Measurements from ENCODE around the gene LRRFIP1.
A peak's percentile ranks its signal among the peaks of the same experiment; 100 is the strongest.
"Not testable (repeated sequence)": the region's sequence is repeated elsewhere in the genome, so short reads cannot be mapped to it uniquely, and the experiment has no call there.

LRRFIP1 gene

DNA sequence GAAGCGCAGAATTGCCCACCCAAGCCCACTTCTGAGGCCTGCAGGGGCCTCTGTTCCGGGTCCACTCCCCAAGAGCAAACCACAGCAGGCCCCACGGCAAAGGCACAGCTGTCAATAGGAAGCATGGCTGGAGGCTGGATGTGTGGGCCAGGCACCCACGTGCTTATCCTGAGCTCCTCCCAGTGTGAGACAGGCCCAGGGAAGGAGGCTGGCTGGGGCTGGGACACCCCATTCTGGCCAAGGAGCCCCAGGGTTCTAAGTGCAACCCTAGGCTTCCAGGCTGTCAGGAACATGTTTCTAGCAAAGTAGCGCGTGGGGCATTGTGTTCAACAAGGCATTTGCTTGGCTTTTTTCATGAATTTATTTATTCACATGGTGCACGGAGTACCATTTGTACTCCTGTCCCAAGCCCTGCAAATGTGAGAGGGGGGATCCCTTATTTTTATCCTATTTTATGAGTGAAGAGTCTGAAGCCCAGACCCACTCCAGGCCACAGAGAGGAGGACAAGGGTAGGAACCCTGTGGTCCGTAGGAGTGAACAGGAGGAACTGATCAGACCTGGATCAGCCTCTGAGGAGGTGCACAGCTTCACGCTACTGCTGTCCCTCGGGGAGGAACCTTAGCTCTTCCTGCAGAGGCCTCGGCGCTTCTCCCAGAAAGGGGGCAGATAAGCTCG lies 30.7 kb upstream of the LRRFIP1 start:
- no peak for DNase-seq (ENCODE audit: low read depth)

DNA sequence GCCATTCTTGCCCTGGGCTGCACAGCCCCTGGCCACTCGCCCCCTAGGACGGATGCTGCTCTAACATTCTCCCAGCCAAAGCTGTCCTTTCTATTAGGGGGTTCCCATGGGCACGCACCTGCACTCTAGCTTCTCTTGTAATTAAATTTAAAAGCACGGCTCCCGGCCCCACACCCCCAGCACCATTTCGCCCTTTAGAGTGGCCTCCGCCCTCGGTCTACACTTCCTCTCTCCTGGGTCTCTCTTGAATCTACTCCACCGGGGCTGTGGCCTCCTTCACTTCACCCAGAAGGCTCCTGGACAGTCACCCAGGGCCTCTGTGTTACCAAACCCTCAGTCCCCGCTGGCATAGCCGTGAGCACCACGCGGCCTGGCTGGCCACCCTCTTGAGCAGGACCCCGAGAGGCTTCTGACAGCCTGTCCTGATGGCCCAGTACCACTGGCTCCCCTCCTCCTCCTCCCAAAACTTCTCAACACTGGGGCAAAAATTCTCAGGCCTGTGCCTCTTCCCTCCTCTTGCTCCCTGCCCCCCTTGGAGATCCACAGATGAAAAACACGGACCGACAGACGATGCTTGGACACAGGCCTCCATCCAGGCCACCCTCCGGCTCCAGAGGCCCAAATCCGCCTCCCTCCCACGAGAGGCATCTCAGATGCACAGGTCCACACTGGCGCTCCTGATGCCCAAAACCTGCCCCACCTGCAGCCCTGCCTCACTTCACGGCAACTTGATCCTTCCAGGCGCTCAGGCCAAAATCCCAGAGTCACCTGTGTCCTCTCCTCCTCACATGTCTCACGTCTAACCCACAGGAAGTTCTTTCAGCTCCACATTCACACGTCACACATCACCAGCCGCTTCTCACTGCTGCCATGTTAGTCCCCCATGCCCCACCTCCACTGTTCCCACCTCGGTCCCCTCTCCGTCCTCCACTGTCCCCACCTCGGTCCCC lies 29.9 kb upstream of the LRRFIP1 start:
- DNase-seq (ENCODE audit: low read depth), result no peak

- DNase-seq (ENCODE audit: low read depth), result no peak
Measured at GRCh38 chr2:237598468-237599208, 28.7 kb upstream of the LRRFIP1 start.

DNA sequence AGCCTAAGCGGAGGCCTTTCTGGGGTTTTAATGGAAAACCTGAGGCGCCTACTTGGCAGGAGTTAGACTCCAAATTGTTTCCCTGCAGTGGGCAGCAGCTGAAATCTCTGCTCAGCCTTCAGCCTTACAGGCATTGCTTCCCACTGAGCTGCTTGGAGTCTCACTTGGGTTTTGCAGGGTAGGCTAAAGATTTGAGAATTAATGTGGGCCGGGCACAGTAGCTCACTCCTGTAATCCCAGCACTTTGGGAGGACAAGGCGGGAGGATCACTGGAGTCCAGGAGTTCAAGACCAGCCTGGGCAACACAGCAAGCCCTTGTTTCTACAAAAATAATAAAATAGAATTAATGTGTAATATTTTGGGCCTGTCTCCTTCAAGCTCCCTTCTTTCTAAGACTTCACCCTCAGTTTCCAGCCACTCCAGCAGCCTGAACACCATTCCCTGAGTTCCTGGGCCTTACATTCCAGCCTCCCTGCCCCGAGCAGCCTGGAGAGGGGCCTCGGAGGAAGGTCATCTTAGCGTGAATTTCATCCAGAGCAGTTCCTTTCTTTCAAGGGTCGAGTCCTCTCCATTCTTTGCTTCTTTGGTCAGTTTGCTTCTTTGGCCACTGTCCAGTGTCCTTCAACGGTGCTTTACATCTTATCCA lies 27.8 kb upstream of the LRRFIP1 start:
- no peak for DNase-seq (ENCODE audit: low read depth)

- DNase-seq (ENCODE audit: low read depth), result peak; percentile 54
Measured at GRCh38 chr2:237600205-237600846, 27.1 kb upstream of the LRRFIP1 start.

- DNase-seq (ENCODE audit: low read depth), result no peak
Measured at GRCh38 chr2:237601453-237602116, 25.8 kb upstream of the LRRFIP1 start.

- no peak for DNase-seq (ENCODE audit: low read depth)
Measured at GRCh38 chr2:237602409-237602808, 25.0 kb upstream of the LRRFIP1 start.

DNA sequence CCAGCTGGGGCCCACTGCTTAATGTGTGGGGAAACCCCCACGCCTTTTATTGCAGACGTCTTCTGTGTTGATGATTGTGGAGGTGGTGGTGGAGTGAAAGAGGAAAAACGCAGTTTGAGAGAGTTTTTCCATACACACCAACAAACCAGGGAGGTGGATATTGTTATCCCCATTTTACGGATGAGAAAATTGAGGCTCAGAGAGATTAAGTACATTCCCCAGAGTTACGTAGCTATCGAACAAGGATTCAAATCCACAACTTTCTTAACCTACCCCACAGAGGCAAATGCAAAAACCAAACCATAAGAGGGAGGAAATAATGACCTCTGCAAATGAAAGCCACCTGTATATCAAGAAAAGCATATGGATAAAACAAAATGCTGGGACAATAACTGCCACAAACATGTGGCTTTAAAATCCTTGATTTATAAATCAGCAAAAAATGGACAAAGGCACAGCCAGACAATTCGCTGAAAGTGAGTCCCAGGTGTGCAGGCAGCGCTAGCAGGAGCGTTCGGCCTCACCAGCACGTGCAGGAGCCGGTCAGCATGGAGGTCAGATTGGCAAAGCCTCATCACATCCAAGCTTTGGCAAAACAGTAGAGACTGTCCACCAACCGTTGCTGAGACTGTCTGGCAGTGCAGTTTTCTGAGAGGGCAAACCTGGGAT lies 24.2 kb upstream of the LRRFIP1 start:
- no peak for DNase-seq (ENCODE audit: low read depth)

DNA sequence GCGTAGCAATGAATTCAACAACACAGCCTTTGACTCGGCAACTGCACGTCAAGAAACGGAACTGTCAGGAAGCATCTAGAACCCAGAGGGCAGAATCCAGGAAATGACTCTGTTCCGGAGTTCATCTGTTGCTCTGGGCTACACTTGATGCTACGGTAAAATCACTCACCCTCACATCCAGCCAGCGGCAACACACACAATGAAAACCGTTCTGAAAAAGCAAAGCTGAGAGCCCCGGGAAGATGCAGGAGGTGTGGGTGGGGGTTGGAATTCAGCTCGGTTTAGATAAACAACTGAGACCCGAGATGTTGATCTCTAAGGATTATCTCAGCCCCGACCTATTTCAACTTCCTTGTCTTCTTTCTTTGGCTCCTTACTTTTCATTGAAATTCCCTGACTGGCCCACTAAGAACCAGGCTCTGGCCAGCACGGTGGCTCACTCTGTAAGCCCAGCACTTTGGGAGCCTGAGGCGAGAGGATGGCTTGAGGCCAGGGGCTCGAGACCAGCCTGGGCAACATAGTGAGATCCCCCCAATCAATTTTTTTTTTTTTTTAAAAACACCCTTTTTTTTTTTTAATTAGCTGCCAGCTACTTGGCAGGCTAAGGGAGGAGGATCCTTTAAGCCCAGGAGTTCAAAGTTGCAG lies 23.5 kb upstream of the LRRFIP1 start:
- no peak for DNase-seq (ENCODE audit: low read depth)

DNA sequence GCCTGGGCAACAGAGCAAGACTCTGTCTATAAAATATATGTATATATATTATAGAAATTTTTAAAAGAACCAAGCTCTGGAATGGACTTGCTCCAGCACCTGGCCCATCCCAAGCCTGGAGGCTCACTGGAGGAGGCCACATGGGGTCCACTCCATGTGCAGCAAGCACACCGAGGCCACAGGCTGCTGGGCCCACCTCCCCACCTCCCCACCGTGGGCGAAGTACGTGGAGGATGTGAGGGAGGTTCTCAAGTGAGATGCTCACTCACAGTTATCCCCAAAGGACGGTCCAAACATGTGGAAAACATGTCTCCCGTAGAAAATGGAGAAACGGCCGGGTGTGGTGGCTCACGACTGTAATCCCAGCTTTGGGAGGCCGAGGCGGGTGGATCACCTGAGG lies 23.0 kb upstream of the LRRFIP1 start:
- no peak for DNase-seq (ENCODE audit: low read depth)

GRCh38 chr2:237604960-237605359 lies 22.4 kb upstream of the LRRFIP1 start:
- no peak for DNase-seq (ENCODE audit: low read depth)

DNA sequence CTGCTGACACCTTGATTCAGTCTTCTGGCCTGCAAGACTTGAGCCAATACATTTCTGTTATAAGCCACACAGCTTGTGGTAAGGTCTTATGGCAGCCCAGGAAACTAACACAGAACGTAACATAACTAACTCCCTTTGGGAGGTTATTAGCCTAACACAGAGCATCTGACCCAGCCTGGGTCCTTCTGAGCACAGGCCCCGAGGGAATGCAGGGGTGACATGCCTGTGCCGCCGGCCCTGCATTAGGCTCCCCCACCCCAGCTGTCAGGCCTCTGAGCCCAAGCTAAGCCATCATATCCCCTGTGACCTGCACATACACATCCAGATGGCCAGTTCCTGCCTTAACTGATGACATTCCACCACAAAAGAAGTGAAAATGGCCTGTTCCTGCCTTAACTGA lies 20.9 kb upstream of the LRRFIP1 start:
- not testable (repeated sequence) for DNase-seq (ENCODE audit: low read depth)

GRCh38 chr2:237612527-237613357 lies 14.6 kb upstream of the LRRFIP1 start:
- no peak for DNase-seq (ENCODE audit: low read depth)

- DNase-seq (ENCODE audit: low read depth), result no peak
Measured at GRCh38 chr2:237613679-237614078, 13.7 kb upstream of the LRRFIP1 start.

DNA sequence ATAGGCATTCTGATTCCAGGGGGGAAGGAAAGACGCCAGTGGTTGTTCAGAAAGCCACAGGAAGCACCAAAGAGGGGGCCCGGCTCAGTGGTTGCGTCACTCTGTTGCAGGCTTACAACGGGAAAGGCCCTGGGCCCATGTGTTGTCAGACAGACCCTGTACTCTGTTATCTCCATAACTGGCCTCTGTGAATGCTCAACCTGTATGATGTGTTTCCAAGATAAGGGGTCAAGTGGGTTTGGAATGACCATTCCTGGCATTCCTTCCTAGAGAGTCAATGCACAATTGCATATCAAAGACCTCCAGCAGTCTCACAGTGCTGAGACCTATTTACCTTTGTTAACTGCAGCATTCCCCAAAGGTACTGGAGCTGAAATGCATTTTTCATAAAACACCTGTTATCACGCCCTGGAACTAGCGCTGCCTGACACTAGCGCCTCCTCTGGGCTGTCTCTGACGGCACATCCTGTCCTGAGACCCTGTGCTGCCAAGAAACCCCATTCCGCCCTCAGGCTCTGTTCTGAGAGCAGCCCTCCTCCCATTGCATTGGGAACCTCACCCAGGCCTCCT lies 13.2 kb upstream of the LRRFIP1 start:
- DNase-seq (ENCODE audit: low read depth), result no peak

DNA sequence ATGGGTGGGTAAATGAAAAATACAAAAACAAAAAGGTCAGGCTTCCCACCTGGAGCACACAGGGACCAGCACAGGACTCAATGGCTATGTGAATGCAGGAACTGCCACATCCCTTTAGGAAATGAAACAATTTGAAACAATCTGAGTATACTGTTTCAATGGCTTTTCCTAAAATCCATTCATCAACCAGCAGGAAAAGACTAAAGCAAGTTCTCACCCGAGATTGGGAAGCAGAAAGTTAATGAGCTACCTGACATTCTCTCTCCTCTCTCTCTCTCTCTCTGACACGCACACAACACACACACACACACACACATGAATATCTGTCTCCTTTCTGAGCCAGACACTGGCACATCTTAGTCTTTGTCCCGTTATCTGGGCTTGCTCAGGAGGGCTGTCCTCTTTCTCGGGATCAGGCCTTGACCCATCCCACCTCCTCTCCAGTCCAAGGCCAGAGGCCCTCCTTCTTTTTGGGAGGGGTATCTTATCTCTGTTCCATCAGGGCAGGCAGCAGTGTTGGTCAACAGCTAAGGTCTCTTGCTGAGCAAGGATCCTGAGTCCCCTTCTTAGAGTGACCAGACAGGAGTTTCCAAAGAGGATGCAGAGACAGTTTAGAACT lies 11.6 kb upstream of the LRRFIP1 start:
- no peak for DNase-seq (ENCODE audit: low read depth)

DNA sequence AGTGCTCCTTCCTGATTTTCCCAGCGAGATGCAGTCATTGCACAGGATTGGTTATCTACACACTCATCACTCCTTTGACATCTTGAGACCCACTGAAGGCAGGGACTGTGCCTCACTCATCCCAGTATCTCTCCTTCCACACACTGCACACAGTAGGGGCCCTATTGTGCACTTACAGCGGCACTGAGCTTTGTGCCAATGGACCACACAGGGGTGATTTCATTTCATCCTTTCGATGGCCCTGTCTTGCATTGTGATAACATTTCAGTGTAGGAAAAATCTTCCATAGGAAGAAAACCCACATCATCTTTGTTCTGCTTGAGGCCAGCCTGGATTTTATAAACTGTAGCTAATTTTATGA lies 11.0 kb upstream of the LRRFIP1 start:
- DNase-seq (ENCODE audit: low read depth), result no peak

Data from GM04504 (cell line).